DOHH2 (cell line): Measurements from ENCODE around the gene ABR.

Source experiments
- CTCF ChIP-seq: fragments of 200-600 bp; sonication (generic); IDR thresholded peaks from one replicate; pipeline ENCODE4 v1.5.1; 2014; ENCODE audit warnings: antibody characterized with exemption, mild to moderate bottlenecking, low read depth, low read length; ENCODE audit not compliant: poor library complexity, severe bottlenecking
- EZH2phosphoT487 ChIP-seq: fragments of 200-600 bp; sonication (generic); IDR thresholded peaks from 2 replicates; pipeline ENCODE4 v1.6.1; 2017; ENCODE audit warnings: borderline replicate concordance, mild to moderate bottlenecking, antibody characterized with exemption, low read length, moderate library complexity, mixed read lengths

DNA sequence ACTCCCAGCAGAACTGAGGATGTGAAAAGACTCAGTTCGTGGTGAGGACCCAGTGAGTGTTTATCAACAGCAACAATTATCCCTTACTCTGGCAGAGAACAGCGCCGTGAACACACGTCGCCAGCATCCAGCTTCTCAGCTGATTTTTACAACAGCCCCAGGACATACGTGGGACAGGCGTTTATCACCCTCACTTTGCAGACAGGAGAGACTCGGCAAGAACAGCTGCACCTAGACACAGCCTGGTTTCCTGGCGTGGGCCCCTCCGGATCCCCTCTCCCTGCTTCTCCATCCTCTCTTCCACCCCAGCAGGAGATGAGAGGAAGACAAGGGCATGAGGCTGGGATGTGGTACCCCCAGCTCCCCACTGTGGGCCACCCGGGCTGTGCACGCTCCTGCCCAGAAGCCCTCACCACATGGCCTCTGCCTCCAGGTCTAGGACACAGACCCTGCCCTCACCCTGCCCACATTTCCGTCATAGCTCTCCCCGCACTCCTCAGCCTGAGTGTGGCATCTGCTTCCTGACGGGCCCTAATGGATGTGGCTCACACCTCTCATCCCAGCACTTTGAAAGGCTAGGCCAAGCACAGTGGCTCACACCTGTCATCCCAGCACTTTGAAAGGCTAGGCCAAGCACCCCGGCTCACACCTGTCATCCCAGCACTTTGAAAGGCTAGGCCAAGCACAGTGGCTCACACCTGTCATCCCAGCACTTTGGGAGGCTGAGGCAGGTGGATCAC is 17.5 kb downstream of the ABR start:
- no peak for TF ChIP-seq CTCF
- no peak for TF ChIP-seq EZH2phosphoT487
